ENCODE data around the gene CAPN10.

The CAPN10 gene

GRCh38 chr2:240588006-240588655, 1.6 kb downstream of the CAPN10 start:
- in situ Hi-C loops (cut with MboI; ENCODE audit: low sequenced_read_pairs): no loop called here

DNA sequence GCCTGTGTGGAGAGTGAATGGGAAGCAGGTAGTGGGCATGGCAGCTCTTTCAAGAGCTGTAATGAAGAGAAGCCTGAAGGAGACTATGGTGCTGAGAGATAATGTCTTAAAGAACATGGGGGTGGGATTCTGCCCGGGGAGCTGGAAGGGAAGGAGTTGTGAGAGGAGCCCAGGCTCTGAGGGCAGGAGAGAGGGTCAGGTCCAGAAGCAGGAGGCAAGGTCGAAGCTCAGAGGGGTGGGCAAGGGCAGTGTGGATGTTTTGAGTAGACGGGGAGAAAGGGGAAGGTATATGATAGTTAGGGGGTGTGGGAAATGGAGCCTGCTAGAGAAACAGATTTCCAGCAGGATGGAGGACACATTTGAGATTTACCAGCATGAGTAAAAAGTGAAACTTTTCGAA, 2.1 kb downstream of the CAPN10 start:
- in situ Hi-C loops (cut with MboI; ENCODE audit: low sequenced_read_pairs): no loop called here

DNA sequence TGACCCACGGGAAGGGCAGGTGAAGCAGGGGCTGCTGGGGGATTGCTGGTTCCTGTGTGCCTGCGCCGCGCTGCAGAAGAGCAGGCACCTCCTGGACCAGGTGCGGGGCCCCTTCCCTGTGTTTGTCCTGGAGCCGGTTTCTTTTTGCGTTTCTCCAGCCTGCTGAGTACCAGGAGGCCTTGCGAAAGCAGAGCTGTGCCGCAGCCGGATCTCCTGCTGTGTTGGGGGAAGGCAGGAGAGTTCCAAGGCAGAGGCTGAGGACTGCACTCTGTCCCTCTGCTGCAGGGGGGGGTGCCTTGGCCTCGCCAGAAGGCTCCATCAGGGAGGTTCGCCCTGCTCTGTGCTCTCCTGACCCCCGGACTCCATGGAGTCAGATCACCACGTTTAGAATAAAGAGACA, 2.8 kb downstream of the CAPN10 start:
- in situ Hi-C loops (cut with MboI; ENCODE audit: low sequenced_read_pairs): no loop called here

DNA sequence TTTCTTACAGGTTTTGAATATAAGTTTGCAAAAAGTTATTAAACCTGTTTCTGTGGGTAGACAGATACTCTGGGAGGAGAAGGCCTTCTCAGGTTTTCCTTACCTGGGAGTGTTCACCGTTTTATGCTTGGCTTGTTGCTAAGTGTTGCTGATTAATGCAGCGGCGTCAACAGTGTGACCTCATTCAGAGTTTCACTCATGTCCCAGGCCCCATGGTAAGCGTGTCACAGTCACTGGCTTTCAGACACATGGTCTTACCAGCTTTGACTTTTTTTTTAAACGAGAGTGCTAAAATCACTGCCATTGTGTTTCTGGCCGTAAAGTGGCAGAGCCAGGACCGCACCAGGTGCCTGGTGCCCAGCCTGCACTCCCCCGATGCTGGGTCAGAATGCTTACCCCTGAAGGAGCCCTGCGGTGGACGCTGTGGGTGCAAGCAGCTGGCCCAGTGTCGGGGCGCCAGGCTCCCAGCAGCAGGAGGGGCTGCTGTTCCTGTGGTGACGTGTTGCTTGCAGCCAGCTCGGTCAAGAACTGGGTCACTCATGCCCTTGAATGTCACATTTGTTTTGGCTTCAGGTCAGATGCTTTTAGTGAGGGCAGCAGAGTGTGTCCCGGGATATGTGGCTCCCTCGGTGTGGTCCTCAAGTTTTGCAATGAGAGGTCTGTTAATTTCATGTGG, 3.5 kb downstream of the CAPN10 start:
- in situ Hi-C loops (cut with MboI; ENCODE audit: low sequenced_read_pairs): no loop called here

- in situ Hi-C loops (cut with MboI; ENCODE audit: low sequenced_read_pairs): no loop called here
Measured at GRCh38 chr2:240590681-240591111, 4.2 kb downstream of the CAPN10 start.

DNA sequence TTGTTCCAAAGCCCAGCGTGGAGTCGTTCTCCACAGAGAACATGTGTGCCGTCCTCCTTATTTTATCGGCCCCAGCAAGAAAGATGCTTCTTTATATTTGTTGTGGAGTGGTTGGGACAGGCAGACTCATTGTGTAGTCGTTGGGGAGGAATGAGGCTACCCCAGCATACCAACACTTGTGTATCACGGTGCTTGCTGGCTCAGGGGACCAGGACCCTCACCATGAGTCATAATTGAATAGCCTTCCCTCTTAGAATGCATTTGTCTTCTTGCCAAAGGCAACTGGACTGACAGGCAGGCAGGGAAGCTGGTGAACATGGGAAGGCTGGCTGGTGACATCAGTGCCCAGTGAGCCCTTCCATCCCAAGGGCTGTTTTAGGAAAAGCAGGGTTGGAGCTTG, 4.7 kb downstream of the CAPN10 start:
- in situ Hi-C loops (cut with MboI; ENCODE audit: low sequenced_read_pairs): no loop called here

GRCh38 chr2:240591784-240592183, 5.2 kb downstream of the CAPN10 start:
- in situ Hi-C loops (cut with MboI; ENCODE audit: low sequenced_read_pairs): no loop called here

DNA sequence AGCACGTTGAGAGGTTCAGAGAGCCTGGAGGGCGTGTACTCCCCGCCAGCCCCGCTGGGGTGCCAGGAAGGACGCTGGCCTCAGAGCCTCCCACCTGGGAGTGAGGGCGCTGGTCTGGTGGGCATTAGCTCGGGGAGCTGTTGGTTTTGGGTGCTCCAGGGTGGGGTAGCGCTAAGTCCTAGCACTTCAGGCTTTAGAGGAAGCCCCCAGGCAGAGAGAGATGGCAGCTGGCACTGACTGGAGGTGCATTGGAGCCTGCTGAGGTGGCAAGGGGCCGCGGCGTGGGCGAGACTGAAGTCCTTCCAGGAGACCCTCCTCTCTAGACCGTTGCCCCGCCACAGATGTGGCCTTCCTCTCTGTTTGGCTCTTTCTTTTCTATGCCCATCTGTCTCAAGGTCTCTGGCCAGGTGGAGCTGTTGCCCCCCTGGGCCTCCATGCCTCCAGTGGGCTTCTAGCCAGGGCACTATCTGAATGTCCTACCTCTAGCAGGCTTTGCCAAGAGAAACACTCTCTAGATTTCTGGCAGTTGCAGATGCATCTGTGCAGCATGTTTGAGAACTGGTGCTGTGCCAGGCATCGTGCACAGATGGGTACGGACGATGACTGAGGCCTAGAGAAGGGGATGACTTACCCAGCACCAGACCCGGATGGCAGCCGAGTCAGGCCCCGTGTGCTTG, 6.6 kb downstream of the CAPN10 start:
- in situ Hi-C loops (cut with MboI; ENCODE audit: low sequenced_read_pairs): no loop called here

DNA sequence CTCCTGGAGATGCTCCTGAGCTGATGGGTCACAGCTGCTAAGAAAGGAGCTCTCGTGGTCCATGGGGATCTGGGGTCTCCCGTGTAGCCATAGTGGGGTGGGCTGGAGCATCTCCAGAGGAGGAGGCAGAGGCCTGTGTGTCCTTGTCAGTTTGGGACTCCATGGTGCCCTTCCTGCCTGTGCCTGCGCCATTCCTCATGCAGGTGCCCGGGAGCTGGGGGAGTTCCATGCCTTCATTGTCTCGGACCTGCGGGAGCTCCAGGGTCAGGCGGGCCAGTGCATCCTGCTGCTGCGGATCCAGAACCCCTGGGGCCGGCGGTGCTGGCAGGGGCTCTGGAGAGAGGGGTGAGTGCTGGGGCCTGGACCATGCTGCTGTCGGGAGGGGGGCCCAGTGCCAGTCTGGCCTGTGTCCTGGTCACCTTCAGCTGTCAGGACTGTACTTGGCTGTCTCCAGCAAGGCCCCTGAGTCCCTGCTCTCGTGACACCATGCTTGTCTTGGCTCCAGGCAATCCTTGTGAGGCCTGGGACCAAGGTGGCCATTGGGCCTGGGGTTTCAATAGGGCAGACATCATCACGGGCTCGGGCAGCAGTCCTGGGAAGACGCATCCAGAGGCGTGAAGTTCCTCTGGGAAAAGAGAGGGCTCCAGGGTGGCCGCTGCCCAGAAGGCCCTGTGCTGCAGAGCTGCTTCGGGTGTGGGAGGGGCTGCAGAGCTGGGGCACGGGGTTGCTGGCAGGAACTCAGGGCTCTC, 7.3 kb downstream of the CAPN10 start:
- in situ Hi-C loops (cut with MboI; ENCODE audit: low sequenced_read_pairs): no loop called here

DNA sequence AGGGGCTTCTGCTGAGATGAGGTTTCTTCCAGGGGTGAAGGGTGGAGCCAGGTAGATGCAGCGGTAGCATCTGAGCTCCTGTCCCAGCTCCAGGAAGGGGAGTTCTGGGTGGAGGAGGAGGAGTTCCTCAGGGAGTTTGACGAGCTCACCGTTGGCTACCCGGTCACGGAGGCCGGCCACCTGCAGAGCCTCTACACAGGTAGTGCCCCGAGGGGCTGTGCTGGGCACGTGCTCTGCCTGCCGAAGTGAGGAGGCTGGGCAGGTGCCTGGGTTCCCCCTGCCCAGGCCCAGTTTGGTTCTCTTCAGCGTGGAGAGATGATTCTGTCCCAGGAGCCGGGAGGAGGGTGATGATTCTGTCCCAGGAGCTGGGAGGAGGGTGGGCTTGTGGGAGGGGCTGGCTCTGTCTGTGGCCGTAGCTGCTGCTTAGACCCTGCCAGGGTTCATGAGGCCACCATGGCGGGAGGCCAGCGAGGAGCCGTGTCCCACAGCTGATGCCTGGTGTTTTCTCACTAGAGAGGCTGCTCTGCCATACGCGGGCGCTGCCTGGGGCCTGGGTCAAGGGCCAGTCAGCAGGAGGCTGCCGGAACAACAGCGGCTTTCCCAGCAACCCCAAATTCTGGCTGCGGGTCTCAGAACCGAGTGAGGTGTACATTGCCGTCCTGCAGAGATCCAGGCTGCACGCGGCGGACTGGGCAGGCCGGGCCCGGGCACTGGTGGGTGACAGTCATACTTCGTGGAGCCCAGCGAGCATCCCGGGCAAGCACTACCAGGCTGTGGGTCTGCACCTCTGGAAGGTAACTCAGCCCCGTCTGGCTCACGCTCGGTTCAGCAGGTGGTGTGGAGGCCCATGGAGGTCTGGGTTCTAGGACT, 8.2 kb downstream of the CAPN10 start:
- in situ Hi-C loops (cut with MboI; ENCODE audit: low sequenced_read_pairs): no loop called here

- in situ Hi-C loops (cut with MboI; ENCODE audit: low sequenced_read_pairs): no loop called here
Measured at GRCh38 chr2:240595381-240596079, 9.0 kb downstream of the CAPN10 start.

- in situ Hi-C loops (cut with MboI; ENCODE audit: low sequenced_read_pairs): no loop called here
Measured at GRCh38 chr2:240596080-240596460, 9.5 kb downstream of the CAPN10 start.

GRCh38 chr2:240596491-240596931, 10.0 kb downstream of the CAPN10 start:
- in situ Hi-C loops (cut with MboI; ENCODE audit: low sequenced_read_pairs): no loop called here

- in situ Hi-C loops (cut with MboI; ENCODE audit: low sequenced_read_pairs): no loop called here
Measured at GRCh38 chr2:240597054-240597418, 10.5 kb downstream of the CAPN10 start.

GRCh38 chr2:240597419-240598181, 11.1 kb downstream of the CAPN10 start:
- in situ Hi-C loops (cut with MboI; ENCODE audit: low sequenced_read_pairs): no loop called here

DNA sequence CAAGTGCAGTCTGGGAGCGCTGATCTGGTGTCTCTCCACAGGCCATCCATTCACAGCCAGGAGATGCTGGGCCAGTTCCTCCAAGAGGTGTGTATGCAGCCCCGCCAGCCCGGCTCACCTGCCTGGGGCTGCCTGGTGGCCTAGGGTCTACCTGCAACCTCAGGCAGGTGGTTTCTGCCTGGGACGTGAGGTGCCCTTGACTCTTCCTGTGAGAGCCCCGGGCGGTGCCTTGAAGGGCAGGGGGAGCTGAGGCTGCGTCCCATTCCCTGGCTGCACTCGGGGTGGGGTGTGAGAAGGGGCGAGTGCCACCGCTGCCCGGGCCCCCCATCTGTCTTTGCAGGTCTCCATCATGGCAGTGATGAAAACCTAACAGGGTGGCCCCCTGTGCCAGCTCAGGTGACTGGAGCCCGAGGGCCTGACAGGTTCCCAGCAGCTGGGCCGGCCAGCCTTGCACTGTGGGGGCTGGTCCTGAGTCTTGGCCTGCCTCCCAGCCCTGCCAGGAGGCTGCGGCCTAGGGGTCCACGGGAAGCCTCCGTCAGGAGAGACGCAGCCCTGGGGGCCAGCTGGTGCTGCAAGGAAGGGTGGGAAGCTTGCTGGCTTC, 11.9 kb downstream of the CAPN10 start:
- in situ Hi-C loops (cut with MboI; ENCODE audit: low sequenced_read_pairs): no loop called here

DNA sequence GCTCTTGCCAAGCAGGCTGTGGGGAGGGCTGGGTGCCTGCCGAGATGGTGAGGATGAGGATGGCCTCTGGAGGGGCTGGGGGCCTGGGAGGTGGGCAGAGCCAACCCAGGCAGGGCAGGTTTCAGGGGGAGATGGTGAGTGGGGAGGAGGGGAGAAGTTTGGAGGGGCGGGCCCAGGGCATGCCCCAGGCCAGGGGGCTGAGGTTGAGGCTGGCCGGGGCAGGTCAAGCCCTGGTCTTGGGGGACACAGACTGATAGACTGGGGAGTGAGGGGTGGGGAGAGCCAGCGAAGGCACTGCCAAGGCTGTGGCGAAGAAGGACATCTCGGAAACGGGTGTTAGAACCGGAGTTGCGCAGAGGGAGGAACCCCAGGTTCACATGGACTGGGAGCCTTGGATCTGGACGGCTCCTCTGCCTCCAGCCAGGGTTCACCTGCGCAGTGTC, 12.6 kb downstream of the CAPN10 start:
- in situ Hi-C loops (cut with MboI; ENCODE audit: low sequenced_read_pairs): no loop called here

- in situ Hi-C loops (cut with MboI; ENCODE audit: low sequenced_read_pairs): no loop called here
Measured at GRCh38 chr2:240600451-240600961, 14.0 kb downstream of the CAPN10 start.
